HFF-Myc (cell line): ENCODE results near the gene NELFB.

Experiments
- DNase-seq: peaks from one replicate; pipeline ENCODE4 v3.0.0-alpha.2; 2011; ENCODE audit warnings: low read depth; ENCODE audit errors: extremely low read depth
- H3K4me3 ChIP-seq: replicated peaks from 2 replicates; pipeline ENCODE4 v1.5.1; 2011; ENCODE audit warnings: low read depth, mild to moderate bottlenecking, control low read depth, low read length
- TF ChIP-seq, protein P1 (sequence below): IDR thresholded peaks from 2 replicates; pipeline ENCODE4 v1.5.1; 2012; ENCODE audit warnings: mild to moderate bottlenecking, low read depth, low read length, control low read depth; ENCODE audit errors: missing control alignments

NELFB gene

DNA sequence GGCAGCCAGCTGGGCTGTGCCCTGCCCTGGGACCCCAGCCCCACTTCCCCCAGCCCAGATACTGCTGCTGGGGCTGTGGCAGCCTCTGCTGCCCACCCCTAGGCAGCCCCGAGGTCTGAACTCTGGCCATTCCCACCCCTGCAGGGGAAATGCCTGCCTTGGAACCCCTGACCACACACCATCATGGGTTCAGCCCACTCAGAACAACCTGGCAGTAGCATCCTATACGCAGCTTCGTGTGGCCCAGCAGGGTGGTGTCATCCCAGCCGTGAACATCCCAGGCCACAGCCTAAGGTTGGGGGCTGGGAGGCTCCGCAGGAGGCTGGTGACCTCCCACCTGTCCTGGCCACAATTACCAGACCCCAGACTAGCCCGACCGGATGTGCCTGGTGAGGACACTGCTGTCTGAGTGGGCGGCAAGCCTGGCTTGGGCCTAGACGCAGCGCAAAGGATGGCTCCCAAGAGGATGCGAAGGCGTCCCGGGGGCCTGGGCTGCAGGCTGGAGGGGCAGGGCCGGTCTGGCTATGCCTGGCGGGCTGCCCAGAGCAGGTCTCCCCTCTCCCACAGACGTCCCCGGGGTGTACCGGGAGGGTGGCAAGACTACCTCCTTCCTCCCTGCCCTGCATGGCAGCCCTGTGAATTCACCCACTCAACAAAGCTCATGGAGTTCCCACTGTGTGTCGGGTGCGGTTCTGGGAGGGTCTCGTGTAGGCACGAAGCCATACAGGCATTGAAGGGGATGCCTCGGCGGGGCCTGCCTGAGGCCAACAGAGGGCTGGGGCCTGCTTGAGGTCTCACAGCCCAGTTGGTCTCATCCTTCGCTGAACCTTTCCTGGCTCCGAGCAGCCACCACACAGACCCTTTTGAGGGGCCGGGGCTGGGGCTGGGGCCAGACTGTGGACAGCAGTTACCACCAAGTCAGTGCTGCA is 25.9 kb upstream of the NELFB start:
- TF ChIP-seq, protein P1, sequence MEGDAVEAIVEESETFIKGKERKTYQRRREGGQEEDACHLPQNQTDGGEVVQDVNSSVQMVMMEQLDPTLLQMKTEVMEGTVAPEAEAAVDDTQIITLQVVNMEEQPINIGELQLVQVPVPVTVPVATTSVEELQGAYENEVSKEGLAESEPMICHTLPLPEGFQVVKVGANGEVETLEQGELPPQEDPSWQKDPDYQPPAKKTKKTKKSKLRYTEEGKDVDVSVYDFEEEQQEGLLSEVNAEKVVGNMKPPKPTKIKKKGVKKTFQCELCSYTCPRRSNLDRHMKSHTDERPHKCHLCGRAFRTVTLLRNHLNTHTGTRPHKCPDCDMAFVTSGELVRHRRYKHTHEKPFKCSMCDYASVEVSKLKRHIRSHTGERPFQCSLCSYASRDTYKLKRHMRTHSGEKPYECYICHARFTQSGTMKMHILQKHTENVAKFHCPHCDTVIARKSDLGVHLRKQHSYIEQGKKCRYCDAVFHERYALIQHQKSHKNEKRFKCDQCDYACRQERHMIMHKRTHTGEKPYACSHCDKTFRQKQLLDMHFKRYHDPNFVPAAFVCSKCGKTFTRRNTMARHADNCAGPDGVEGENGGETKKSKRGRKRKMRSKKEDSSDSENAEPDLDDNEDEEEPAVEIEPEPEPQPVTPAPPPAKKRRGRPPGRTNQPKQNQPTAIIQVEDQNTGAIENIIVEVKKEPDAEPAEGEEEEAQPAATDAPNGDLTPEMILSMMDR, result no peak
- no peak for DNase-seq
- no peak overlapping the region for H3K4me3 ChIP-seq

DNA sequence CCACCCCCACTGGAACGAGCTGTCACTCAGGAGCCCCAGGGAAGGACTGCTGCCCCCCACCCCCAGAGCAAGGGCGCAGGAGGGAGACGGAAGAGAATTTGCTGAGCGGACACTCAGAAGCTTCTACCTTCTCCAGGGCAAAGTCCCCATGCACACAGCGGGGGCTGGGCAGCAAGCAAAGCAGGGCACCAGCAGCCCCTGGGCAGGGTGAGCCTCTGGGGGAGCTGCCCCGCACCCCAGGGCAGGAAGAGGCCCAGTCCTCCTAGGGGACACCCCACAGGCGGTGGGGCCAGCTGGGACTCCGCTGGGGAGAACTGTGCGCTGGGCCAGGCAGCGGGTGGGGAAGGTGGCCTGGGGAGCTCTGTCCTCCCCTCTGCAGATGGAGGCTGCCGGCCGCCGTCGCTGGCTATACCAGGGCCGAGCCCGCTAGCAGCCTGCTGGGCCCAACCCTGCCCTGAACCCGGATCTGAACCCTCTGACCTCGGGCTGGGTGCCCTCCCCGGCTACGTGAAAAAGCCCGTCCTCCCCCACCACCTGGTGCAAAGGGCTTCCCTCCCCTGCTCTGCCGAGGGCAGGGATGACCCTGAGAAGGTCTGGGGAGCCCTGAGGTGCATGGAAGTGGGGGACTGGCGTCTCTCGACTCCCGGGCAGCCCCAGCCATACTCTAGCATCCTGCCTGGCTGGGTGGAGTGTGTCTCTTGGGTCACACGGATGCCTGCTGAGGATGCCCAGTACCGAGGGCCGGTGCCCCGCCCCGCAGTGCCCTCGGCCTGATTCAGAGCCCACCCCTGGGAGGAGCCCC is 25.0 kb upstream of the NELFB start:
- TF ChIP-seq, protein P1, result no peak

DNA sequence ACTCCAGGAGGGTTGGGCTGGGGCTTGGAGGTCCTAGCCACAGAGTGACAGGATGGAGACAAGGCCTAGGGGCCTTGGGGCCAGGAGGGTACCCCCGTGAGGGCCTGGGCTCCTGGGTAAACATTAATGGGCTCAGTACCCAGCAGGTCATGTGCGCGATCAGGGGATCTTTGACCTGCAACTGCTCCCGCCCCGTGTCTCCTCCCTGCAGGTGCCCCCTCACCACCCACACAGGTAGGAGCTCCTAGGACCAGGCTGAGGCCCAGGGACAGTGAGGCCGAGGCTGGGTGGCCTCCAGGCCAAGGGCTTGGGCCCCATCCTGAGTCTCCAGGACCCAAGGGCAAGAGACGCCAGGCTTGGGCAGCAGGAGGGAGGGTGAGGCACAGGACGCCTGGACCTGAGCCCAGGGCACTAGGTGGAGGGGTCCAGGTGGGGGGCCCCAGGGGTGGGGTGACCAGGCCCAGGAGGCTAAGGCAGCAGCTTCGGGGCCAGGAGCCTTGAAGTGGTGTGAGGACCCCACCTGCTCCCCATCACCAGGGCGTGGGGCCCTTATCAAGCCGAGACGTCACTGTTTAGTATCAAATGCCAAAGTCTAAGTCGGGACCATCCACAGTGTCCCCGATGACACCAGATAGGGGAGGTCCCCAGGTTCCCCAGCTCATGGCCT is 24.3 kb upstream of the NELFB start, which contains the start of gene SLC34A3:
TSS of gene SLC34A3 (plus strand) at position 197 of the 667 bp plus-strand sequence. CDS start 802 bp downstream, outside the sequence.
- DNase-seq, result no peak
- TF ChIP-seq, protein P1, result no peak
- no peak within 1 kb of the TSS for H3K4me3 ChIP-seq

More for the DNA sequence above, 25.0 kb upstream of the NELFB start:
- H3K4me3 ChIP-seq, result no peak overlapping the region
- no peak for DNase-seq

DNA sequence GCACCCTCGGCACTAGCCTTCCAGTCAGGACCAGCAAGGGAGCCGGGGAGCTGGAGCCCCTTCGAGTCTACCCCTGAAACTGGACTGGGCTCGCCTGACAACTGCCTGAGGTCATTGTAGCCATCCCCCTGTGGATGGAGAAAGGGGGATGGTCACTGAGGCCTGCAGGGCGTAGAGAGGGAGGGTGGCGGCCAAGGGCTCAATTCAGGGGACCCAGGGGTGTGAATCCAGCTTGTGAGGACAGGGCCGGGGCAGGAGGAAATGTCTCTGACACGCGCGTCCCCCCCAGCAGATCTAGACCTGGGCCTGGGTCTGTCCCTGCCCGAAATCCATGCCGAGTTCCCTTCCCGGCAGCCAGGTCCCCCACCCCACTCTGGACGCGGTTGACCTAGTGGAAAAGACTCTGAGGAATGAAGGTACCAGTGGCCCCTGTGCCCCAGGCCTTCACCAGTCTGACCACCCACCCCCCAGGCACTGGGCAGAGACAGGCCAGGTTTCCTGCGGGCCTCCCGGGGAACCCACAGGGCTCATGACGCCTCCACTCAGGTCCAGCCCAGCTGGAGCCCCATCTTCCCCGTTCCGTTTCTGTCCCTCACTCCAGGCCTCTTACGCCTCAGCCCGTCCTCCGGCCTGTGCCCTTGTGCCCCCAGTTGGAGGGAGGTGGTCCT is 23.6 kb upstream of the NELFB start:
- no peak overlapping the region for H3K4me3 ChIP-seq
- TF ChIP-seq, protein P1, result no peak
- DNase-seq, result no peak

DNA sequence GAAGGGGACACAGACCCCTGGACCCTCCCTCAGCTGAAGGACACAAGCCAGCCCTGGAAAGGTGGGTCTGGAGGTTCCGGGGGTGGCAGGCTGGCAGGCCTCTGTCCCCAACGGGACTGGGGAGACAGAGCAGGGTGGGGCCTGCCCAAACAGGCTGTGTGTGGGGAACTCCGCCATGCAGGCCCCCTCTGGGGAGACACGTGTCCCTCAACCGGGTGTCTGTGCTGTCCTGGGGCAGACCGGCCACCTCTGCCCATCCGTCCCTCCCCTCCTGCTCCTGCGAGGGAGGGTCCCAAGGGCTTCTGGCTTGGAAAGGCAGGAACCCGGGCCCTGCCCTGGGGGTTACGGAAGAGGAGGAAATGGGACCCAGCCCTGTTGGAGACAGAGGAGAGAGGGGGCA is 23.0 kb upstream of the NELFB start:
- H3K4me3 ChIP-seq, result no peak overlapping the region
- no peak for DNase-seq
- TF ChIP-seq, protein P1, result no peak

DNA sequence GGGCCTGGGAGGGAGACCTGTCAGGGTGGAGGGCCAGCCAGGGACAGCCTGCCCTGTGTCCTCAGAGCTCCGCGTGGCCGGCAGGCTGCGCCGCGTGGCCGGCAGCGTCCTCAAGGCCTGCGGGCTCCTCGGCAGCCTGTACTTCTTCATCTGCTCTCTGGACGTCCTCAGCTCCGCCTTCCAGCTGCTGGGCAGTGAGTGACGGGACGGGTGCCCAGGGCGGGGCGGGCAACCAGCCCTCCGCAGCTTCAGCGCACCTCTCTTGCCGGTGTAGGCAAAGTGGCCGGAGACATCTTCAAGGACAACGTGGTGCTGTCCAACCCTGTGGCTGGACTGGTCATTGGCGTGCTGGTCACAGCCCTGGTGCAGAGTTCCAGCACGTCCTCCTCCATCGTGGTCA is 22.6 kb upstream of the NELFB start:
- TF ChIP-seq, protein P1, result no peak
- no peak for DNase-seq
- no peak overlapping the region for H3K4me3 ChIP-seq
